SK-N-SH (cell line): ENCODE data around the gene ETV6. TPM values are rescaled to one million over a fixed set of nuclear protein-coding genes. Genes with fewer than 3 reads are reported as not detected.

ENCODE experiments used
- CTCF ChIA-PET: fragments of 300-600, 350-600 bp; formaldehyde crosslinking; extraction: SDS; loops from one replicate; lab custom pipeline; 2021; lab: Yijun Ruan, JAX
- POLR2A ChIA-PET: fragments of 350-600 bp; sonication (Branson Sonifier 250); formaldehyde crosslinking; extraction: SDS; loops from one replicate; lab custom pipeline; 2020; ENCODE audit warnings: antibody characterized with exemption, inconsistent platforms; lab: Yijun Ruan, JAX
- DNase-seq: peaks from one replicate; pipeline ENCODE4 v3.0.0; 2012
- H2AFZ ChIP-seq: fragments of 200-600 bp; sonication (generic); 2 replicates; pipeline ENCODE4 v1.8.1; 2016; ENCODE audit warnings: antibody characterized with exemption, mild to moderate bottlenecking, low read depth
- H3F3A ChIP-seq: fragments of 200-600 bp; sonication (generic); replicated peaks from 2 replicates; pipeline ENCODE3; 2016; ENCODE audit warnings: antibody characterized with exemption, mild to moderate bottlenecking; ENCODE audit not compliant: insufficient read depth
- H3K27ac ChIP-seq, 2 experiments: fragments of 200-500 bp in 1 of 2; fragments of 200-600 bp in 1 of 2; sonication (Bioruptor generic) in 1 of 2; sonication (generic), shearing (Covaris generic) in 1 of 2; 2 replicates each; pipeline versions ENCODE4 v1.5.1 to v1.6.1; 2014 to 2016; ENCODE audit warnings: low read depth in 2 of 2, inconsistent platforms in 1 of 2, low read length in 1 of 2, mild to moderate bottlenecking in 1 of 2, mixed read lengths in 1 of 2
- H3K27me3 ChIP-seq: fragments of 200-600 bp; sonication (generic), shearing (Covaris generic); 2 replicates; pipeline ENCODE4 v1.6.1; 2016; ENCODE audit warnings: mixed run types; ENCODE audit not compliant: insufficient read depth
- H3K36me3 ChIP-seq, 2 experiments: fragments of 200-500 bp in 1 of 2; fragments of 200-600 bp in 1 of 2; sonication (Bioruptor generic) in 1 of 2; sonication (generic) in 1 of 2; replicated peaks in 1 of 2; 2 replicates each; pipeline versions ENCODE3 to v1.5.1; 2014 to 2016; ENCODE audit warnings: low read length in 1 of 2, mild to moderate bottlenecking in 1 of 2; ENCODE audit not compliant: insufficient read depth in 2 of 2, control insufficient read depth in 1 of 2
- H3K4me1 ChIP-seq, 2 experiments: fragments of 200-500 bp in 1 of 2; fragments of 200-600 bp in 1 of 2; sonication (Bioruptor generic) in 1 of 2; sonication (generic), shearing (Covaris generic) in 1 of 2; 2 replicates each; pipeline versions ENCODE4 v1.5.1 to v1.6.1; 2014 to 2016; ENCODE audit warnings: low read depth in 1 of 2, low read length in 1 of 2, mixed run types in 1 of 2; ENCODE audit not compliant: insufficient read depth in 2 of 2, control insufficient read depth in 1 of 2
- H3K4me2 ChIP-seq: fragments of 200-600 bp; sonication (generic), shearing (Covaris generic); 2 replicates; pipeline ENCODE4 v1.6.1; 2017; ENCODE audit warnings: mixed run types
- H3K4me3 ChIP-seq, 2 experiments: fragments of 200-500 bp in 1 of 2; fragments of 200-600 bp in 1 of 2; sonication (Bioruptor generic) in 1 of 2; sonication (generic), shearing (Covaris generic) in 1 of 2; 2 replicates each; pipeline versions ENCODE4 v1.5.1 to v1.8.1; 2014 to 2016; ENCODE audit warnings: low read depth in 2 of 2, inconsistent platforms in 1 of 2, low read length in 1 of 2, mild to moderate bottlenecking in 1 of 2, mixed read lengths in 1 of 2, moderate library complexity in 1 of 2
- H3K79me2 ChIP-seq: fragments of 200-600 bp; sonication (generic); 2 replicates; pipeline ENCODE4 v1.8.1; 2017; ENCODE audit warnings: mild to moderate bottlenecking; ENCODE audit not compliant: insufficient read depth
- H3K9ac ChIP-seq: fragments of 200-600 bp; sonication (generic); 2 replicates; pipeline ENCODE4 v1.6.1; 2017; ENCODE audit warnings: mixed run types
- H3K9me2 ChIP-seq: fragments of 200-600 bp; sonication (generic); 2 replicates; pipeline ENCODE4 v1.6.1; 2017; ENCODE audit warnings: mixed run types
- H3K9me3 ChIP-seq: fragments of 200-600 bp; sonication (generic); 2 replicates; pipeline ENCODE4 v1.6.1; 2017; ENCODE audit warnings: mixed run types, mild to moderate bottlenecking, moderate library complexity
- H4K20me1 ChIP-seq: fragments of 200-600 bp; sonication (generic); 2 replicates; pipeline ENCODE4 v1.6.1; 2017; ENCODE audit warnings: mild to moderate bottlenecking, mixed run types; ENCODE audit not compliant: insufficient read depth
- CHD2 ChIP-seq: fragments of 150-350 bp; IDR thresholded peaks from 2 replicates; pipeline ENCODE4 v1.6.1; 2018; ENCODE audit warnings: low read length; ENCODE audit not compliant: partially characterized antibody
- FOSL2 ChIP-seq: IDR thresholded peaks from 2 replicates; pipeline ENCODE4 v1.4.0; 2012; ENCODE audit warnings: low read depth, mild to moderate bottlenecking, moderate library complexity, borderline replicate concordance
- FOXM1 ChIP-seq: IDR thresholded peaks from 2 replicates; pipeline ENCODE4 v1.4.0; 2012; ENCODE audit warnings: low read depth, mild to moderate bottlenecking
- IRF3 ChIP-seq: fragments of 150-350 bp; IDR thresholded peaks from 2 replicates; pipeline ENCODE4 v1.6.1; 2016; ENCODE audit warnings: mild to moderate bottlenecking, low read depth, low read length
- MAX ChIP-seq: IDR thresholded peaks from 2 replicates; pipeline ENCODE4 v1.4.0; 2012; ENCODE audit warnings: low read depth
- MXI1 ChIP-seq: IDR thresholded peaks from 2 replicates; pipeline ENCODE4 v1.6.1; 2012; ENCODE audit warnings: mild to moderate bottlenecking, low read depth, low read length, improper control_type of control experiment
- NFIC ChIP-seq: IDR thresholded peaks from 2 replicates; pipeline ENCODE4 v1.4.0; 2012; ENCODE audit warnings: borderline replicate concordance
- POLR2AphosphoS5 ChIP-seq: IDR thresholded peaks from 2 replicates; pipeline ENCODE4 v1.6.1; 2012; ENCODE audit warnings: low read depth, low read length
- REST ChIP-seq: IDR thresholded peaks from 2 replicates; pipeline ENCODE4 v1.6.1; 2012; ENCODE audit warnings: mild to moderate bottlenecking, low read depth, low read length, moderate library complexity
- RFX5 ChIP-seq: IDR thresholded peaks from 2 replicates; pipeline ENCODE4 v1.6.1; 2012; ENCODE audit warnings: mild to moderate bottlenecking, improper control_type of control experiment, low read length
- TAF1 ChIP-seq: IDR thresholded peaks from 2 replicates; pipeline ENCODE4 v1.6.1; 2012; ENCODE audit warnings: low read depth, mild to moderate bottlenecking, low read length, moderate library complexity, borderline replicate concordance
- TCF12 ChIP-seq: IDR thresholded peaks from 2 replicates; pipeline ENCODE4 v1.4.0; 2012
- USF2 ChIP-seq: fragments of 150-350 bp; IDR thresholded peaks from 2 replicates; pipeline ENCODE4 v1.6.1; 2017; ENCODE audit warnings: antibody characterized with exemption, low read length, low read depth, borderline replicate concordance
- WGBS: methylation state at CpG from one replicate; pipeline ENCODE4 v1.1.6; 2017; ENCODE audit warnings: low lambda C conversion rate; 5-methylcytosine and 5-hydroxymethylcytosine counted together
- polyA plus RNA-seq, 3 experiments: library from polyadenylated mRNA; depleted of rRNA; stranded (reverse); fragments of >200 nt; gene quantifications; 2 replicates each; pipeline ENCODE4 v1.2.3, GENCODE V29; 2012
- TF ChIP-seq, protein P1 (sequence below): IDR thresholded peaks from 2 replicates; pipeline ENCODE4; 2012

Gene ETV6
- polyA plus RNA-seq, 1 of the 3 experiments (the other 2 are of a cell fraction), result 4.0 TPM

DNA sequence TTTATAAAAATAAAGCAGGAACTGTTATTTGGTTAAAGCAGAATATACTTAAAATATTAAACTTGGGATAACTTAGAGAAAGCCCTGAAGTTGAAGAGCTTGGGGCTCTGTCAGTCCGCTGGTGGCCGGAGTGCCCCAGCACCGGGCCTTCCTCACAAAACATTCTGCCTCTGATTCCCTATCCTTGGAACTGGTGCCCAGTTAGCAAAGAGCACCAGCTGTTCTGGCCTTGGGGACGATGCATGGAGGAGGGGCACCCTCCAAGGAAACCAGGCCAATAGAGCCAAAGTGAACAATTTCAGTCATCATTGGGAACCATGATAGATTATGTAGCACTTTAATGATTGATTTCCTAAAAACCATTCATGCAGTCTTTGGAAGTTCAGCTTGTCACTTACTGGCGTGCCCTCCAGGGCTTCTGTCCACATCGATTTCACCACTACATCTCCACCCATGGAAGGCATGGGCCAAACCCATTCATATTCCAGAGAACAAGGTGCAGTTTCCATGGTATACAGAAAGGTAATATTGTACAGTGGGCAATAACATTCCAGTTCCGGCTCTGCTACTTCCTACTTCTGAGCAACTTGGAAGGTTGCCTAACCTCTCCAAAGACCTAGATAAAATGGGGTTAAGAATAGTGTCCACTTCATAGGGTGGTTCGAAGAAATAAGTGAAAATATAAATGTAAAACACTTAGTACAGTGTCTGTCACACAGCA is 145.9 kb downstream of the ETV6 start:
- TF ChIP-seq FOSL2 (no peak), TAF1 (no peak), CHD2 (no peak), USF2 (no peak), IRF3 (no peak), RFX5 (no peak), FOXM1 (no peak), MXI1 (no peak), MAX (no peak)
- Histone ChIP-seq H3K9me3 (no peaks in the 10 kb centered on the region), H2AFZ (no peak overlapping the region), H3F3A (peaks cover 38% of the 10 kb centered on the region), H3K27me3 (no peaks in the 10 kb centered on the region), H3K4me1 (peaks cover 13 to 58% of the 10 kb centered on the region in 2 experiments), H3K4me2 (peak overlapping the region; percentile 53), H3K9ac (peak overlapping the region; percentile 27; the same call in 1 of the 2 replicates), H3K4me3 (no peak overlapping the region), H3K79me2 (peaks cover 24% of the 10 kb centered on the region), H3K27ac (peak overlapping the region; percentile 74; a peak in 3 of 4 replicates), H4K20me1 (no peaks in the 10 kb centered on the region), H3K9me2 (no peaks in the 10 kb centered on the region), H3K36me3 (no peaks in the 10 kb centered on the region)
- CTCF ChIA-PET, result interaction anchor here (1.3 to 1.6 kb wide), 2 partner anchors 20 to 194 kb away, joined by 3 to 5 read pairs; no protein-coding TSS in a partner anchor
- POLR2A ChIA-PET, result no interaction called here
- 77% methylated on average over 8 of the region's 8 CpGs for WGBS
- DNase-seq, result no peak

DNA sequence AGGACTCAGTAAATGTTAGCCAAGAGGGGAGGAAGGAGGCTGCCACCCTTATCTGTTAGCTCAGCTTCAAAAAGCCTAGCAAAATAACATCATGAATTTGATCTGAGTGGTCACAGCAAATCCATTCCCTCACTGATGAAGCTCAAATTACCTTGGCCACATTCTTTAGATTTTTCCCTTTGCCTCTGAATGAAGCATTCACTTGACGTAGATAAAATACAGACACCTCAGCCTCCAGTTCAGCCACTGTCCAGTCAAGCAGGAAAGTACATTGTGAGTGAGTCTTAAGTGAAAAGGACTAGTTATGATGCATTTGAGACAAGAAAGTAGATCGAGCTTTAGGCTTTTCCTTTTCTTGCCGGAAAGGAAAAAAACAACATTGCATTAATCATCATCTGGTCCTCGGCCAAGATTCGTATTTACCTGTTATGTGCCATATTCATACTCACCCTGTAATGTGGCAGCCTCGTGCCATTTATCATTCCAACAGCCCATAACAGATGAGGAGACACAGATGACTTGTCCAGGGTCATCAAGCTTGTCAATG is 146.5 kb downstream of the ETV6 start:
- CTCF ChIA-PET, result interaction anchor here (1.6 kb wide), 1 partner anchor 21 kb away, joined by 5 read pairs; no protein-coding TSS in a partner anchor
- no peak for DNase-seq
- Histone ChIP-seq H4K20me1 (no peaks in the 10 kb centered on the region), H3K9me3 (no peaks in the 10 kb centered on the region), H3K27me3 (no peaks in the 10 kb centered on the region), H2AFZ (no peak overlapping the region), H3K9me2 (no peaks in the 10 kb centered on the region), H3K4me2 (peak overlapping the region; percentile 53), H3K9ac (peak overlapping the region; percentile 27; the same call in 1 of the 2 replicates), H3K4me1 (peaks cover 13 to 58% of the 10 kb centered on the region in 2 experiments), H3K36me3 (no peaks in the 10 kb centered on the region), H3F3A (peaks cover 38% of the 10 kb centered on the region), H3K79me2 (peaks cover 19% of the 10 kb centered on the region; the same call in 1 of the 2 replicates), H3K4me3 (no peak overlapping the region), H3K27ac (peak overlapping the region; percentile 74; a peak in 3 of 4 replicates)
- POLR2A ChIA-PET, result no interaction called here
- 19% methylated on average over 6 of the region's 6 CpGs for WGBS
- TF ChIP-seq TCF12 (peak; percentile 76), USF2 (no peak), FOXM1 (no peak), NFIC (peak; percentile 79), POLR2AphosphoS5 (0 out of 2 replicates have a peak, but pooled peaks have one; percentile 25), IRF3 (no peak), REST (peak; percentile 19; the same call in 1 of the 2 replicates), RFX5 (no peak), TAF1 (peak; percentile 23; the same call in 1 of the 2 replicates), FOSL2 (peak; percentile 20; the same call in 1 of the 2 replicates)
- TF ChIP-seq, protein P1, sequence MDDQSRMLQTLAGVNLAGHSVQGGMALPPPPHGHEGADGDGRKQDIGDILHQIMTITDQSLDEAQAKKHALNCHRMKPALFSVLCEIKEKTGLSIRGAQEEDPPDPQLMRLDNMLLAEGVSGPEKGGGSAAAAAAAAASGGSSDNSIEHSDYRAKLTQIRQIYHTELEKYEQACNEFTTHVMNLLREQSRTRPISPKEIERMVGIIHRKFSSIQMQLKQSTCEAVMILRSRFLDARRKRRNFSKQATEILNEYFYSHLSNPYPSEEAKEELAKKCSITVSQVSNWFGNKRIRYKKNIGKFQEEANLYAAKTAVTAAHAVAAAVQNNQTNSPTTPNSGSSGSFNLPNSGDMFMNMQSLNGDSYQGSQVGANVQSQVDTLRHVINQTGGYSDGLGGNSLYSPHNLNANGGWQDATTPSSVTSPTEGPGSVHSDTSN, result peak; percentile 83
